HEK293 (cell line): ENCODE data around the gene RPP30.

Source experiments
- CTCF ChIA-PET: fragments of 350-600 bp; formaldehyde crosslinking; extraction: SDS; loops from one replicate; lab custom pipeline; 2021; ENCODE audit warnings: antibody characterized with exemption; lab: Yijun Ruan, JAX
- POLR2A ChIA-PET: fragments of 300-600 bp; formaldehyde crosslinking; extraction: SDS; loops from one replicate; lab custom pipeline; 2020; ENCODE audit warnings: antibody characterized with exemption, inconsistent platforms; lab: Yijun Ruan, JAX
- H3K27ac ChIP-seq: fragments of 200-500 bp; sonication (Bioruptor generic); 2 replicates; pipeline ENCODE4 v1.5.1; 2014; ENCODE audit warnings: low read depth, low read length, control low read depth, inconsistent platforms; ENCODE audit errors: extremely low read depth
- H3K36me3 ChIP-seq, 2 experiments: fragments of 200-500 bp in 1 of 2; sonication (Bioruptor generic) in 1 of 2; 1 replicate in 1 of 2; 2 replicates in 1 of 2; pipeline ENCODE4 v1.5.1; 2014 to 2017; ENCODE audit warnings: inconsistent platforms in 2 of 2, low read length in 2 of 2; ENCODE audit not compliant: control insufficient read depth in 2 of 2, insufficient read depth in 1 of 2
- H3K4me1 ChIP-seq: fragments of 200-500 bp; sonication (Bioruptor generic); 2 replicates; pipeline ENCODE4 v1.5.1; 2014; ENCODE audit warnings: mild to moderate bottlenecking, low read length, inconsistent platforms; ENCODE audit not compliant: control insufficient read depth, insufficient read depth
- H3K4me3 ChIP-seq: 2 replicates; pipeline ENCODE4 v1.5.1; 2011; ENCODE audit warnings: low read depth, mild to moderate bottlenecking, control low read depth, low read length, moderate library complexity
- H3K9me3 ChIP-seq: fragments of 200-500 bp; sonication (Bioruptor generic); 2 replicates; pipeline ENCODE4 v1.5.1; 2014; ENCODE audit warnings: low read depth, low read length, inconsistent platforms; ENCODE audit not compliant: control insufficient read depth, insufficient read depth
- KLF10 ChIP-seq: fragments of 450-650 bp; IDR thresholded peaks from 2 replicates; pipeline ENCODE4 v1.5.1; 2018; ENCODE audit warnings: missing biosample characterization, mild to moderate bottlenecking, missing genetic modification characterization
- SP3 ChIP-seq: fragments of 450-650 bp; formaldehyde crosslinking; IDR thresholded peaks from 2 replicates; pipeline ENCODE4 v1.5.1; 2016; ENCODE audit warnings: missing biosample characterization, missing genetic modification characterization
- TRIM28 ChIP-seq: IDR thresholded peaks from 2 replicates; pipeline ENCODE4 v1.6.1; 2011; ENCODE audit warnings: low read length, control low read depth, borderline replicate concordance
- WT1 ChIP-seq: fragments of 450-650 bp; formaldehyde crosslinking; IDR thresholded peaks from 2 replicates; pipeline ENCODE4 v1.5.1; 2016; ENCODE audit warnings: missing biosample characterization, missing genetic modification characterization
- ZBTB17 ChIP-seq: fragments of 450-650 bp; formaldehyde crosslinking; IDR thresholded peaks from 2 replicates; pipeline ENCODE4 v1.5.1; 2016; ENCODE audit warnings: missing biosample characterization, missing genetic modification characterization
- ZBTB48 ChIP-seq: fragments of 450-650 bp; formaldehyde crosslinking; IDR thresholded peaks from 2 replicates; pipeline ENCODE4 v1.5.1; 2016; ENCODE audit warnings: missing biosample characterization, missing genetic modification characterization
- ZFP37 ChIP-seq: fragments of 450-650 bp; formaldehyde crosslinking; IDR thresholded peaks from 2 replicates; pipeline ENCODE4 v1.5.1; 2016; ENCODE audit warnings: missing biosample characterization, missing genetic modification characterization
- ZFP41 ChIP-seq: fragments of 450-650 bp; formaldehyde crosslinking; IDR thresholded peaks from 2 replicates; pipeline ENCODE4 v1.5.1; 2016; ENCODE audit warnings: missing biosample characterization, missing genetic modification characterization, borderline replicate concordance
- ZNF10 ChIP-seq: fragments of 450-650 bp; formaldehyde crosslinking; IDR thresholded peaks from 2 replicates; pipeline ENCODE4 v1.5.1; 2017; ENCODE audit warnings: missing biosample characterization, missing genetic modification characterization
- ZNF221 ChIP-seq: fragments of 450-650 bp; formaldehyde crosslinking; IDR thresholded peaks from 2 replicates; pipeline ENCODE4 v1.5.1; 2017; ENCODE audit warnings: missing biosample characterization, missing genetic modification characterization, borderline replicate concordance
- ZNF433 ChIP-seq: fragments of 450-650 bp; formaldehyde crosslinking; IDR thresholded peaks from 2 replicates; pipeline ENCODE4 v1.5.1; 2016; ENCODE audit warnings: missing biosample characterization, missing genetic modification characterization, low read depth
- ZNF501 ChIP-seq: fragments of 450-650 bp; formaldehyde crosslinking; IDR thresholded peaks from 2 replicates; pipeline ENCODE4 v1.5.1; 2016; ENCODE audit warnings: missing biosample characterization, missing genetic modification characterization
- ZNF600 ChIP-seq: fragments of 450-650 bp; formaldehyde crosslinking; IDR thresholded peaks from 2 replicates; pipeline ENCODE4 v1.5.1; 2016; ENCODE audit warnings: missing biosample characterization, missing genetic modification characterization
- ZNF629 ChIP-seq: fragments of 450-650 bp; formaldehyde crosslinking; IDR thresholded peaks from 2 replicates; pipeline ENCODE4 v1.5.1; 2017; ENCODE audit warnings: missing biosample characterization, missing genetic modification characterization
- ZNF701 ChIP-seq: fragments of 450-650 bp; formaldehyde crosslinking; IDR thresholded peaks from 2 replicates; pipeline ENCODE4 v1.5.1; 2016; ENCODE audit warnings: missing biosample characterization, missing genetic modification characterization
- ZNF777 ChIP-seq: fragments of 450-650 bp; formaldehyde crosslinking; IDR thresholded peaks from 2 replicates; pipeline ENCODE4 v1.5.1; 2017; ENCODE audit warnings: missing biosample characterization, missing genetic modification characterization, borderline replicate concordance
- ZNF785 ChIP-seq: fragments of 450-650 bp; formaldehyde crosslinking; IDR thresholded peaks from 2 replicates; pipeline ENCODE4 v1.5.1; 2016; ENCODE audit warnings: missing biosample characterization, missing genetic modification characterization
- ZXDB ChIP-seq: fragments of 450-650 bp; formaldehyde crosslinking; IDR thresholded peaks from 2 replicates; pipeline ENCODE4 v1.5.1; 2016; ENCODE audit warnings: missing biosample characterization, missing genetic modification characterization
- TF ChIP-seq, protein P1 (sequence below): fragments of 450-650 bp; formaldehyde crosslinking; IDR thresholded peaks from 2 replicates; pipeline ENCODE4 v1.5.0; 2017; ENCODE audit warnings: missing biosample characterization, missing genetic modification characterization, borderline replicate concordance
- TF ChIP-seq, protein P2 (sequence below): fragments of 450-650 bp; formaldehyde crosslinking; IDR thresholded peaks from 2 replicates; pipeline ENCODE4 v1.5.1; 2016; ENCODE audit warnings: missing biosample characterization, missing genetic modification characterization
- TF ChIP-seq, protein P3 (sequence below): fragments of 450-650 bp; formaldehyde crosslinking; IDR thresholded peaks from 2 replicates; pipeline ENCODE4 v1.5.1; 2016; ENCODE audit warnings: missing biosample characterization, missing genetic modification characterization
- TF ChIP-seq, protein P4 (sequence below): fragments of 450-650 bp; formaldehyde crosslinking; IDR thresholded peaks from 2 replicates; pipeline ENCODE4 v1.5.1; 2016; ENCODE audit warnings: missing biosample characterization, missing genetic modification characterization, borderline replicate concordance
- TF ChIP-seq, protein P5 (sequence below): fragments of 450-650 bp; formaldehyde crosslinking; IDR thresholded peaks from 2 replicates; pipeline ENCODE4 v1.5.1; 2016; ENCODE audit warnings: missing biosample characterization, missing genetic modification characterization

RPP30 gene

DNA sequence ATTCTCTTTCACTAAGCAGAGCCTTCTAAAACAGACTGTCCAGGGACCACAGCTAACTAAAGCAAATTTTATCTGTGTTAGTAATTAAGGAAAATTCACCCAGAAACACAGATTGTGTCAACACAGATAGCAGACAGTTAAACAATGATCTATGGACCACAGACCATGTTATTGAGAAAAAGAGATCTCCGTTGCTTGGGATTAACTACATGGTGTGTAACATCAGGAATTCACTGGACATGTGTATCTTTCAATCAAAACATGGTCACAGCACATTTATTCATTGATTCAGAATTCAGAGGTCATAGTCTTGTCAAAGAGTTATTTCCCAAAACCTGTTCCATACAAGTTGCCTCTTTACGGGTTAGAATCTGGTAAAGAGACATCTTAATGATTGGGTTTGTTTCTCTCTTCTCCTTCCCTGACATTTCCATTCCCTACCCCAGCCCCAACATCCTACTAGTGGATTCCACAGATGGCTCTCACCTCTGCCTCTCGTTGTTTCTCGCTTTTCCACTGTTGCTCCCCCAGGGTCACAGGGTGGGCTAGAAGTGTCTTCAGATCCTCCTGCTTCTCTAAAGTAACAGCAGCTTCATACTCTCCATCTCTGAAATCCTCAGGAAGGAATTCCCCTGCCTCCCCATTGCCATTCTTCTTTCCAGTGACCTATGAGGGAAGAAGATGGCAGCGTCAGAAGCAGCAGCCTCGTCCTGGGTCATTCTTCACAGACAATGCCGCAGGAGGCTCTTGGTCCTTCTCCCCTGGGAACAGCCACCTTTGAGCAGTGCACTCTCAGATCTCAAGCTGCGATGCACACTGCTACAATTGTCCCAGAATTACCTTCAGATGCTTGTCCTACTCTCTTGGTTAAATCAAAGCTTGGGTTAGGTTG, 48.2 kb downstream of the RPP30 start (continued):
- TF ChIP-seq, protein P1, sequence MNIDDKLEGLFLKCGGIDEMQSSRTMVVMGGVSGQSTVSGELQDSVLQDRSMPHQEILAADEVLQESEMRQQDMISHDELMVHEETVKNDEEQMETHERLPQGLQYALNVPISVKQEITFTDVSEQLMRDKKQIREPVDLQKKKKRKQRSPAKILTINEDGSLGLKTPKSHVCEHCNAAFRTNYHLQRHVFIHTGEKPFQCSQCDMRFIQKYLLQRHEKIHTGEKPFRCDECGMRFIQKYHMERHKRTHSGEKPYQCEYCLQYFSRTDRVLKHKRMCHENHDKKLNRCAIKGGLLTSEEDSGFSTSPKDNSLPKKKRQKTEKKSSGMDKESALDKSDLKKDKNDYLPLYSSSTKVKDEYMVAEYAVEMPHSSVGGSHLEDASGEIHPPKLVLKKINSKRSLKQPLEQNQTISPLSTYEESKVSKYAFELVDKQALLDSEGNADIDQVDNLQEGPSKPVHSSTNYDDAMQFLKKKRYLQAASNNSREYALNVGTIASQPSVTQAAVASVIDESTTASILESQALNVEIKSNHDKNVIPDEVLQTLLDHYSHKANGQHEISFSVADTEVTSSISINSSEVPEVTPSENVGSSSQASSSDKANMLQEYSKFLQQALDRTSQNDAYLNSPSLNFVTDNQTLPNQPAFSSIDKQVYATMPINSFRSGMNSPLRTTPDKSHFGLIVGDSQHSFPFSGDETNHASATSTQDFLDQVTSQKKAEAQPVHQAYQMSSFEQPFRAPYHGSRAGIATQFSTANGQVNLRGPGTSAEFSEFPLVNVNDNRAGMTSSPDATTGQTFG (tag by site-specific recombination): no peak

DNA sequence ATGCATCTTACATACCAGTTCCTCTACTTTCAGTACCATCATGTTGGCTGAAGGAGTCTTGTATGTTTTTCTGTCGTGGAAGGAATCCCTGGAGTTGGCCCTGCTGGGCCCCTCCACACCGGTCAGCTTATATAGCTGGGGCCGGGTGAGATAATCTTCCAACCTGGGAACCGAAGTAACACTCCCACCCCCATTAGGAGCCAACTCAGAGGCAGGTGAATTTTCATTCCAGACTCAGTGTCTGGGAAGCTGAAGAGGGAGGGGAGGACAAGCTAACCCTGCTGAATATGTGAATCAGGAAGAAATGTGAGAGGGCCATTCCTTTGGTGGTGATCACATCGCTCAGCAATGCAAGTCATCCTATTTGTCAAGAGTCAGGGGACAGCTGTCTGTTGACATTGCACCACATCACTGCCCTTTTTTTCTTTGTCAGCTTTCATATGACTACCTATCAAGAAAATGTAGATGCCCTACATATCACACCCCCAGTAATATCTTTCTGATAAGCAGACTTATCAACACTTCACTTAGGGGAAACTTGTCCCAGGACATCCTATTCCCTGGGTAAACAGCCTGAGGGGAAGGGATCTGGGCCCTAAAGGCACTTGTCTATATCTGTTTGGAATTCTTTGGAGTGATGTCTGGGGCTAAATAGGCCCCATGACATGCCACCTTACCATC, 49.4 kb downstream of the RPP30 start, which contains the start of gene ANKRD1:
Gene ANKRD1 (minus strand): TSS at position 102 of the 681 bp plus-strand sequence. CDS start 60 bp downstream, at position 42.
- Histone ChIP-seq H3K4me1 (peaks cover 6% of the 10 kb centered on the region; the same call in 1 of the 2 replicates), H3K36me3 (no peaks in the 10 kb centered on the region), H3K27ac (no peak within 1 kb of the TSS), H3K4me3 (peak within 1 kb of the TSS; percentile 37), H3K9me3 (no peaks in the 10 kb centered on the region)
- ChIA-PET POLR2A (interaction anchor here (0.5 to 3.0 kb wide), 9 partner anchors 9 to 49 kb away, joined by 3 to 29 read pairs (median 3); no protein-coding TSS in a partner anchor), CTCF (interaction anchor here (0.6 to 2.7 kb wide), 7 partner anchors 9 to 1923 kb away, joined by 3 to 16 read pairs (median 5); no protein-coding TSS in a partner anchor)
- TF ChIP-seq ZNF433 (tag by site-specific recombination): no peak
- no peak for TF ChIP-seq ZFP41 (tag by site-specific recombination)
- no peak for TF ChIP-seq ZNF701 (tag by site-specific recombination)
- TF ChIP-seq, protein P2, sequence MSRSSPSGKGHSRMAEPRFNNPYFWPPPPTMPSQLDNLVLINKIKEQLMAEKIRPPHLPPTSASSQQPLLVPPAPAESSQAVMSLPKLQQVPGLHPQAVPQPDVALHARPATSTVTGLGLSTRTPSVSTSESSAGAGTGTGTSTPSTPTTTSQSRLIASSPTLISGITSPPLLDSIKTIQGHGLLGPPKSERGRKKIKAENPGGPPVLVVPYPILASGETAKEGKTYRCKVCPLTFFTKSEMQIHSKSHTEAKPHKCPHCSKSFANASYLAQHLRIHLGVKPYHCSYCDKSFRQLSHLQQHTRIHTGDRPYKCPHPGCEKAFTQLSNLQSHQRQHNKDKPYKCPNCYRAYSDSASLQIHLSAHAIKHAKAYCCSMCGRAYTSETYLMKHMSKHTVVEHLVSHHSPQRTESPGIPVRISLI (tag by site-specific recombination): peak; percentile 84
- TF ChIP-seq, protein P3, sequence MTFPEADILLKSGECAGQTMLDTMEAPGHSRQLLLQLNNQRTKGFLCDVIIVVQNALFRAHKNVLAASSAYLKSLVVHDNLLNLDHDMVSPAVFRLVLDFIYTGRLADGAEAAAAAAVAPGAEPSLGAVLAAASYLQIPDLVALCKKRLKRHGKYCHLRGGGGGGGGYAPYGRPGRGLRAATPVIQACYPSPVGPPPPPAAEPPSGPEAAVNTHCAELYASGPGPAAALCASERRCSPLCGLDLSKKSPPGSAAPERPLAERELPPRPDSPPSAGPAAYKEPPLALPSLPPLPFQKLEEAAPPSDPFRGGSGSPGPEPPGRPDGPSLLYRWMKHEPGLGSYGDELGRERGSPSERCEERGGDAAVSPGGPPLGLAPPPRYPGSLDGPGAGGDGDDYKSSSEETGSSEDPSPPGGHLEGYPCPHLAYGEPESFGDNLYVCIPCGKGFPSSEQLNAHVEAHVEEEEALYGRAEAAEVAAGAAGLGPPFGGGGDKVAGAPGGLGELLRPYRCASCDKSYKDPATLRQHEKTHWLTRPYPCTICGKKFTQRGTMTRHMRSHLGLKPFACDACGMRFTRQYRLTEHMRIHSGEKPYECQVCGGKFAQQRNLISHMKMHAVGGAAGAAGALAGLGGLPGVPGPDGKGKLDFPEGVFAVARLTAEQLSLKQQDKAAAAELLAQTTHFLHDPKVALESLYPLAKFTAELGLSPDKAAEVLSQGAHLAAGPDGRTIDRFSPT (tag by site-specific recombination): peak; percentile 85
- peak; percentile 86 for TF ChIP-seq ZNF629
- no peak for TF ChIP-seq ZNF777
- peak; percentile 49; the same call in 1 of the 2 replicates for TF ChIP-seq WT1 (tag by site-specific recombination)
- 0 out of 2 replicates have a peak, but pooled peaks have one; percentile 34 for TF ChIP-seq ZBTB48 (tag by site-specific recombination)
- TF ChIP-seq ZNF221: no peak
- TF ChIP-seq, protein P4, sequence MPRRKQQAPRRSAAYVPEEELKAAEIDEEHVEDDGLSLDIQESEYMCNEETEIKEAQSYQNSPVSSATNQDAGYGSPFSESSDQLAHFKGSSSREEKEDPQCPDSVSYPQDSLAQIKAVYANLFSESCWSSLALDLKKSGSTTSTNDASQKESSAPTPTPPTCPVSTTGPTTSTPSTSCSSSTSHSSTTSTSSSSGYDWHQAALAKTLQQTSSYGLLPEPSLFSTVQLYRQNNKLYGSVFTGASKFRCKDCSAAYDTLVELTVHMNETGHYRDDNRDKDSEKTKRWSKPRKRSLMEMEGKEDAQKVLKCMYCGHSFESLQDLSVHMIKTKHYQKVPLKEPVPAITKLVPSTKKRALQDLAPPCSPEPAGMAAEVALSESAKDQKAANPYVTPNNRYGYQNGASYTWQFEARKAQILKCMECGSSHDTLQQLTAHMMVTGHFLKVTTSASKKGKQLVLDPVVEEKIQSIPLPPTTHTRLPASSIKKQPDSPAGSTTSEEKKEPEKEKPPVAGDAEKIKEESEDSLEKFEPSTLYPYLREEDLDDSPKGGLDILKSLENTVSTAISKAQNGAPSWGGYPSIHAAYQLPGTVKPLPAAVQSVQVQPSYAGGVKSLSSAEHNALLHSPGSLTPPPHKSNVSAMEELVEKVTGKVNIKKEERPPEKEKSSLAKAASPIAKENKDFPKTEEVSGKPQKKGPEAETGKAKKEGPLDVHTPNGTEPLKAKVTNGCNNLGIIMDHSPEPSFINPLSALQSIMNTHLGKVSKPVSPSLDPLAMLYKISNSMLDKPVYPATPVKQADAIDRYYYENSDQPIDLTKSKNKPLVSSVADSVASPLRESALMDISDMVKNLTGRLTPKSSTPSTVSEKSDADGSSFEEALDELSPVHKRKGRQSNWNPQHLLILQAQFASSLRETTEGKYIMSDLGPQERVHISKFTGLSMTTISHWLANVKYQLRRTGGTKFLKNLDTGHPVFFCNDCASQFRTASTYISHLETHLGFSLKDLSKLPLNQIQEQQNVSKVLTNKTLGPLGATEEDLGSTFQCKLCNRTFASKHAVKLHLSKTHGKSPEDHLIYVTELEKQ (tag by site-specific recombination): peak; percentile 76
- TF ChIP-seq TRIM28: peak; percentile 44; the same call in 1 of the 2 replicates
- no peak for TF ChIP-seq ZNF785 (tag by site-specific recombination)
- peak; percentile 42; the same call in 1 of the 2 replicates for TF ChIP-seq SP3 (tag by site-specific recombination)
- TF ChIP-seq, protein P5, sequence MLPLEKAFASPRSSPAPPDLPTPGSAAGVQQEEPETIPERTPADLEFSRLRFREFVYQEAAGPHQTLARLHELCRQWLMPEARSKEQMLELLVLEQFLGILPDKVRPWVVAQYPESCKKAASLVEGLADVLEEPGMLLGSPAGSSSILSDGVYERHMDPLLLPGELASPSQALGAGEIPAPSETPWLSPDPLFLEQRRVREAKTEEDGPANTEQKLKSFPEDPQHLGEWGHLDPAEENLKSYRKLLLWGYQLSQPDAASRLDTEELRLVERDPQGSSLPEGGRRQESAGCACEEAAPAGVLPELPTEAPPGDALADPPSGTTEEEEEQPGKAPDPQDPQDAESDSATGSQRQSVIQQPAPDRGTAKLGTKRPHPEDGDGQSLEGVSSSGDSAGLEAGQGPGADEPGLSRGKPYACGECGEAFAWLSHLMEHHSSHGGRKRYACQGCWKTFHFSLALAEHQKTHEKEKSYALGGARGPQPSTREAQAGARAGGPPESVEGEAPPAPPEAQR (tag by site-specific recombination): no peak
- TF ChIP-seq ZXDB (tag by site-specific recombination): peak; percentile 51; the same call in 1 of the 2 replicates
- no peak for TF ChIP-seq ZNF10
- TF ChIP-seq ZNF501 (tag by site-specific recombination): no peak
- peak; percentile 33; the same call in 1 of the 2 replicates for TF ChIP-seq ZBTB17 (tag by site-specific recombination)
- TF ChIP-seq ZNF600 (tag by site-specific recombination): peak; percentile 70
- peak; percentile 71; the same call in 1 of the 2 replicates for TF ChIP-seq ZFP37 (tag by site-specific recombination)
- TF ChIP-seq KLF10: 0 out of 2 replicates have a peak, but pooled peaks have one; percentile 41
